Measurements from ENCODE around the gene TLX2.

The TLX2 gene

GRCh38 chr2:74511104-74511989 lies 2.9 kb upstream of the TLX2 start:
- no peak for DNase-seq (ENCODE audit: low read depth)

GRCh38 chr2:74512744-74513604 lies 1.3 kb upstream of the TLX2 start:
- no peak for DNase-seq (ENCODE audit: low read depth)

- DNase-seq (ENCODE audit: low read depth) = no peak
Observed at GRCh38 chr2:74513605-74514367, 464 bp upstream of the TLX2 start.

DNA sequence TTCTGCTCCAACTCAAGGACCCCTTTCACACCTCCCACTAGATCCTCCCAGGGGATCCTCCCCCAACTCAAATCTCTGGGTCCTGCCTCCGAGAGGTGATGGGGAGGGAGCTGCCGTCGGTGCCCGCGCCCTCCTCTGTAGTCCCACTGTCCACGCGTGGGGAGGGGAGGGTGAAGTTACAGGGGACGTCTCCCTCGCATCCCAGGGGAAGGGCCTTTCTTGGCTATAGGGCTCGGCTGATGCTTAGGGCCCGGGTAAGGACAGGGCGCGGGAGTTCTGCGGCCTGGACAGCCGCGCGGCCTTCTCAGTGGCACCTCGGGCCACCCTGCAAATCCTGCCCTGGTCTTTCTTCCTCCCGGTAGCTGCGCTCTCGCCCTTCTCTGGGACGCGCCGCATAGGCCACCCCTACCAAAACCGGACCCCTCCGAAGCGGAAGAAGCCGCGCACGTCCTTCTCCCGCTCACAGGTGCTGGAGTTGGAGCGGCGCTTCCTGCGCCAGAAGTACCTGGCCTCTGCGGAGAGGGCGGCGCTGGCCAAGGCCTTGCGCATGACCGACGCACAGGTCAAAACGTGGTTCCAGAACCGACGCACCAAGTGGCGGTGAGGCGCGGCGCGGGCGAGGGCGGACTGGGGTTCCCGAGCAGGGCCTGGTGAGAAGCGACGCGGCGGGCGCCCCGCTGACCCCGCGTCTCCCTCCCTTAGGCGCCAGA lies 1.2 kb downstream of the TLX2 start:
- DNase-seq (ENCODE audit: low read depth) = no peak

DNA sequence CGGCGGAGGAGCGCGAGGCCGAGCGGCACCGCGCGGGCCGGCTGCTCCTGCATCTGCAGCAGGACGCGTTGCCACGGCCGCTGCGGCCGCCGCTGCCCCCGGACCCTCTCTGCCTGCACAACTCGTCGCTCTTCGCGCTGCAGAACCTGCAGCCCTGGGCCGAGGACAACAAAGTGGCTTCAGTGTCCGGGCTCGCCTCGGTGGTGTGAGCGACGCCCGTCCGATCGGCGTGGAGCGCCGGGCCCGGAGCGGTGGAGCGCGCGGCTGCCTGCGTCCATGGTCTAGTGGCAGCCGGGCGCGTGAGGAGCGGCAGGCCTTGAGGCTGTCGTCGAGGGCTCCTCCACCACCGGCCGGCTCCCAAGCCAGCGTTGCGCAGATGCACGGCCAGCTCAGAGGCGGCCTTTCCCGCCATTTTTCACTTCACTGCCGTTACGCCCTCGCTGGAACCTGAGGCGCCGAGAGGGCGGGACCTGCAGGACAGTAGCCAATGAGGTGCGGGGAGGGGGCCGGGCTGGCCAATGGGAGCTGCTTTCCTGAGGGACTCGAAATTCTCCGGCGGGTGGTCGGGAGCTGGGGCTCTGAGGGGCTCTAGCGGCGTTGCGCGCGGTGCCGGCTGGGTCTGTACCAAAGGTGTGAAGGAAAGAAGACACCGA lies 1.9 kb downstream of the TLX2 start:
- DNase-seq (ENCODE audit: low read depth) = no peak

DNA sequence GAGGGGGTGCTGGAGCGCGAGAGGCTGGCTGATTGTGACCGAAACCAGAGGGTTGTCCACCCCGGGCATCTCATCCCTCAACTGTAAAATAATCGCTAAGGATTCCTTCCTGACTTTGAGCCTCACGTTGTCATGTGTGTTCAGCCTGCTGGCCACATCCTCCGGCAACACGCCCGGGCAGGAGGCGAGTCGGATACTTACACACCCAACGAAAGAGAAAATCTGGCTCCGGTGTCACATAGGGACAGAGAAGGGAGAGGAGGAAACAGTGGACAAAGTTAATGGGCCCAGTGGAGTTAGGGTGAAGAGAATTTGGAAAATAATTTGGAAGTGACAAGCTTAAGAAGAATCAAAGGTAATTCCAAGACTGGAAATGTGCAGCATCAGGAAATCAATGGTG lies 2.4 kb downstream of the TLX2 start:
- no peak for DNase-seq (ENCODE audit: low read depth)

DNA sequence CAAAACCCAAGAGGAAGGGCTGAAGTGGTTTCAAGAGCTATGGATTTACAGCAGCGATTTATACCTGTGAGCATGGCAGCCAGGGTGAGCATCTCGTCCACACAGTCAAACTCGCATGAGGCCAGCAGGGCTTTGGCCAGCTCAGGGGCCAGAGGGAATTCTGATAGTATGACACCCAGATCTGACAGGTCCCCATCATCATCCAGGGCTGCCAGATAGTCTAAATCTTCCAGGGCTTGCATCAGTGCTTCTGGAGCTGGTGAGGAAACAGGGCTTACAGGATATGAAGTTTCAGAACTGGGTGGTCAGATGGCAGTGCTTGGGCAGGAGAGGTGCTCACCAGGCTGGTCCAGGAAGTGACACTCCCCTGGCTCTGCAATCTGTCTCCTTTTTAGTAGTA lies 8.3 kb downstream of the TLX2 start:
- no peak for DNase-seq (ENCODE audit: low read depth)

DNA sequence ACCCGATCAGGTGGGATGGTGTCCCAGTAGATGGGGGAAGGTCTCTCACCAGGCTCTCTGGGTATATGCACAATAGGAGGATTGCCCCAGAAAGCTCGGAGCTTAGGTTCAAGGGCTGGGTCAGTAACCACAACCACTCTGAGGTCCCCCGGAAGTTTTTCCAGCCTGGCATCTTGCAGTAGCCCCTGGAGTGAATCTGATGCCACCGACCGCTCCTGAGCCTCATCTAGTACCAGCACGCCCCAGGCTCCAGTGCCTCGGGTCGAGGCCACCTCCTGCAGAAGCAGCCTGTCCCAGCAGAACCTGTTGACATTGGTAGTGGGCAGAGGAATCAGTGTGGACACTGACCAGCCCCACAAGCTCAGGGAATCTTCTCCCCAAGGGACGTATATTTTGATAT lies 9.8 kb downstream of the TLX2 start:
- DNase-seq (ENCODE audit: low read depth) = no peak

DNA sequence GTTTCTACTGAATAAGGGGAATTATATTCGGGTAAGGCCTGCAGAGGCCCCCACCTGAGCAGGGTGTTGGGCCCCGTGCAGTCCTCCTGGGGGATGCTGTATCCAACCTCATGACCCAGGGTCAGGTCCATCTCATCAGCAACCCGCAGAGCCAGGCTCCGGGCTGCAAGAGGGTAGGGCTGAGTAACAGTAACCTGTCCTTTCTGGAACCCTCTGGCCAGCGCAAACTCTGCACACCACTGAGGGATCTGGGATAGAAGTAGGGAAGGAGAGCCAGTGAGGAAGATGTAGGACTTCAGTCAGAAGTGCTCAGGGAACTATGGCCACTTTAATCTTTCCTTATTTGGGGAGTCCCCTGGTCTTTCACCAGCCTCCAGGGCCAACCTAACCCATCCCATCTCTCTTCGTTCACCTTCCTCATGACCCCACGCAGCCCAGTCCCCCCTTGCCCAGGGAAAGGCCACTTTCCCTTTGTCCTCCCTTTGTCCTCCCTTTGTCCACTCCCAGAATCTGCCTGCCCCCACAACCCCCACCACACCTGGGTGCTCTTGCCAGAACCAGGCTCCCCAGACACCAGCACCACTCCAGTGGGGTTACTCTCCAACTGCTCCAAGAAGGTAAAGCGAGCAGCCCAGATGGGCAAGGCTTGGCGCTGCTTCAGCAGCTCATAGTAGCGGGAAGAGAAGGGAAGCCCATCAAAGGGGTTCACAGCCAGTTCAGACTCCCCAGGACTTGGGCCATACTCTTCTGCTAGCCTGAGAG lies 10.9 kb downstream of the TLX2 start:
- no peak for DNase-seq (ENCODE audit: low read depth)

- no peak for DNase-seq (ENCODE audit: low read depth)
Observed at GRCh38 chr2:74525717-74526648, 11.7 kb downstream of the TLX2 start, which contains the start of gene DQX1. TSS of gene DQX1 (minus strand) at chr2:74526231. CDS start at chr2:74525729, 502 bp downstream.

GRCh38 chr2:74526649-74527230 lies 12.5 kb downstream of the TLX2 start:
- no peak for DNase-seq (ENCODE audit: low read depth)

GRCh38 chr2:74527741-74528140 lies 13.5 kb downstream of the TLX2 start:
- DNase-seq (ENCODE audit: low read depth) = no peak

- no peak for DNase-seq (ENCODE audit: low read depth)
Observed at GRCh38 chr2:74528600-74529356, 14.5 kb downstream of the TLX2 start.

DNA sequence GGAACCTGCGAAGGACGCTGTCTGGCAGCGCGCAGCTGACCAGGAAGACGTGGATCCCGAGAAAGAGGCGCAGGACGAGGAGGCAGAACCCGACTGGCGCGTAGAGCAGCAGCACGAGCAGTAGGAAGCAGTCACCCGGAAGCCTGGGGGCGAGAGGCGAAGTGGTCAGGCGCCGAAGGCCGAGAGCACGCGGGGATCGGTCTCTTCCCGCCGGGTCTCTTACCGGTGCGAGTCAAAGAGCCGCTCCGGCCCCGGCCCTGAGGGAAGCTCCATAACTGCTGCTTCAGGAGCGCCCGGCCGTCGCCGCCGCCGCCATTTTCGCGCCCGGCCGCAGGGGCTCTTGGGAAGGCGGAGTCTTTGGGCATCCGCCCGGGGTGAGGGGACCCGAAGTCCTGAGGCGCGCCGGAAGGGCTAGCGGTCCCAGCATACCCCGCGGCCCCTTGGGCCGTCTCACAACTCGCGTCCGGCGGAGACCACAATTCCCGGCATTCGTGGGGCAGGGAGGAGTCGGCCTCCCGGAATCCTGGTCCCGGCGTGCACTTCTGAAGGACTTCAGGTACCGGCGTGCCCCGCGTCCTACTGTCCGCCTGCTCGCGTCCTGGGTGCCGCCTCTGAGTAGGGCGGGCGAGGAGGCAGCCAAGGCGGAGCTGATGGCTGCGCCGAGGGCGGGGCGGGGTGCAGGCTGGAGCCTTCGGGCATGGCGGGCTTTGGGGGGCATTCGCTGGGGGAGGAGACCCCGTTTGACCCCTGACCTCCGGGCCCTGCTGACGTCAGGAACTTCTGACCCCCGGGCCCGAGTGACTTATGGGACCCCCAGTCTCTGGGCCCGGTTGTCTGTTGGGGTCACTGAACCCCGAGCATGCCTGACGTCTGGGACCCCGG lies 15.3 kb downstream of the TLX2 start, which contains the start of the genes AUP1 and HTRA2:
Gene AUP1 (minus strand): TSS at position 350 of the 882 bp plus-strand sequence. CDS start 77 bp downstream, at position 273.
Gene HTRA2 (plus strand): TSS at position 577 of the 882 bp plus-strand sequence. CDS start 74 bp downstream, at position 651.
- DNase-seq (ENCODE audit: low read depth) = peak; percentile 75

DNA sequence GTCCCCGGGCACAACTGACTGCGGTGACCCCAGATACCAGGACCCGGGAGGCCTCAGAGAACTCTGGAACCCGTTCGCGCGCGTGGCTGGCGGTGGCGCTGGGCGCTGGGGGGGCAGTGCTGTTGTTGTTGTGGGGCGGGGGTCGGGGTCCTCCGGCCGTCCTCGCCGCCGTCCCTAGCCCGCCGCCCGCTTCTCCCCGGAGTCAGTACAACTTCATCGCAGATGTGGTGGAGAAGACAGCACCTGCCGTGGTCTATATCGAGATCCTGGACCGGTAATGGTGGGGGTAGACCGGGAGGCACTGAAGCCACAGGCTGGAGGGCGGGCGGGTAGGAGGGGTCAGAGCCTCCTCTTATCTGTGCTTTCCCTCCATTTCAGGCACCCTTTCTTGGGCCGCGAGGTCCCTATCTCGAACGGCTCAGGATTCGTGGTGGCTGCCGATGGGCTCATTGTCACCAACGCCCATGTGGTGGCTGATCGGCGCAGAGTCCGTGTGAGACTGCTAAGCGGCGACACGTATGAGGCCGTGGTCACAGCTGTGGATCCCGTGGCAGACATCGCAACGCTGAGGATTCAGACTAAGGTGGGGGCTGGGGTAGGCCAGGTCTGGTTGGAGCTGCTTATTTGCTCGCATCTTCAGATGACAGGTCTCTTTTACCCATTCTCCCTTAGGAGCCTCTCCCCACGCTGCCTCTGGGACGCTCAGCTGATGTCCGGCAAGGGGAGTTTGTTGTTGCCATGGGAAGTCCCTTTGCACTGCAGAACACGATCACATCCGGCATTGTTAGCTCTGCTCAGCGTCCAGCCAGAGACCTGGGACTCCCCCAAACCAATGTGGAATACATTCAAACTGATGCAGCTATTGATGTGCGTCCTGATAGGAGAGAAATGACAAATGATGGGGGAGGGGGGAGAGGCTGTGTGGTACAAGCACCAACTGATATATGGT lies 16.3 kb downstream of the TLX2 start:
- no peak for DNase-seq (ENCODE audit: low read depth)

GRCh38 chr2:74531666-74532065 lies 17.4 kb downstream of the TLX2 start:
- DNase-seq (ENCODE audit: low read depth) = no peak
